ENCODE measurements around the gene ERVW-1. TPM values are rescaled to one million over a fixed set of nuclear protein-coding genes. Genes with fewer than 3 reads are reported as not detected.

The ERVW-1 gene
- total and polyA plus RNA-seq, 12 donors: 0.15 TPM; not detected in 11

GRCh38 chr7:92513167-92513902, 35.6 kb upstream of the ERVW-1 start:
- Histone ChIP-seq H3K4me1 (no peaks in the 10 kb centered on the region), H3K9me3 (no peaks in the 10 kb centered on the region), H3K27me3 (no peaks in the 10 kb centered on the region), H3K36me3 (peaks cover 0 to 98% (median 27%) of the 10 kb centered on the region in 9 donors), H3K4me3 (no peak overlapping the region), H3K27ac (no peak overlapping the region)
- 60 to 61% methylated on average over 3 of the region's 3 CpGs for WGBS, 2 donors
- DNase-seq: no peak
- no peak for TF ChIP-seq CTCF (IDR thresholded peaks at IDR 0.05)
- intact Hi-C loops (cut with DNase I): no loop called here
- no peak for ATAC-seq

GRCh38 chr7:92508946-92509345, 31.2 kb upstream of the ERVW-1 start:
- WGBS, 2 donors: 98 to 99% methylated on average over 5 of the region's 5 CpGs

GRCh38 chr7:92506363-92506762, 28.6 kb upstream of the ERVW-1 start:
- ATAC-seq (no peak), DNase-seq (no peak)
- Histone ChIP-seq H3K27me3 (no peaks in the 10 kb centered on the region), H3K4me1 (no peaks in the 10 kb centered on the region), H3K27ac (no peak overlapping the region), H3K4me3 (no peak overlapping the region), H3K36me3 (peaks cover 0 to 100% (median 22%) of the 10 kb centered on the region in 9 donors), H3K9me3 (no peaks in the 10 kb centered on the region)
- WGBS, 2 donors: 73 to 78% methylated on average over 2 of the region's 2 CpGs
- TF ChIP-seq CTCF (IDR thresholded peaks at IDR 0.05): no peak
- intact Hi-C loops (cut with DNase I): no loop called here

More at GRCh38 chr7:92508946-92509345, 31.2 kb upstream of the ERVW-1 start:
- no peak for ATAC-seq
- H3K4me3 ChIP-seq: no peak overlapping the region
- no peak for TF ChIP-seq CTCF (IDR thresholded peaks at IDR 0.05)
- no peaks in the 10 kb centered on the region for H3K9me3 ChIP-seq
- intact Hi-C loops (cut with DNase I): no loop called here
- peaks cover 0 to 100% (median 18%) of the 10 kb centered on the region in 9 donors for H3K36me3 ChIP-seq
- H3K4me1 ChIP-seq: no peaks in the 10 kb centered on the region
- DNase-seq: no peak
- H3K27ac ChIP-seq: no peak overlapping the region
- no peaks in the 10 kb centered on the region for H3K27me3 ChIP-seq

- WGBS, 2 donors: 76 to 81% methylated on average over 3 of the region's 3 CpGs
- ATAC-seq: peak in 5 of 8 donors; percentile 25 to 66 (median 62)
- Histone ChIP-seq H3K9me3 (no peaks in the 10 kb centered on the region), H3K27me3 (no peaks in the 10 kb centered on the region), H3K4me3 (no peak overlapping the region), H3K36me3 (peaks cover 0 to 100% (median 31%) of the 10 kb centered on the region in 9 donors), H3K4me1 (no peaks in the 10 kb centered on the region), H3K27ac (no peak overlapping the region)
- intact Hi-C loops (cut with DNase I): no loop called here
- TF ChIP-seq CTCF (IDR thresholded peaks at IDR 0.05): no peak
- DNase-seq: no peak
Measured at GRCh38 chr7:92504563-92504962, 26.8 kb upstream of the ERVW-1 start.
